Measurements from ENCODE around the gene ADH1A.

DNA sequence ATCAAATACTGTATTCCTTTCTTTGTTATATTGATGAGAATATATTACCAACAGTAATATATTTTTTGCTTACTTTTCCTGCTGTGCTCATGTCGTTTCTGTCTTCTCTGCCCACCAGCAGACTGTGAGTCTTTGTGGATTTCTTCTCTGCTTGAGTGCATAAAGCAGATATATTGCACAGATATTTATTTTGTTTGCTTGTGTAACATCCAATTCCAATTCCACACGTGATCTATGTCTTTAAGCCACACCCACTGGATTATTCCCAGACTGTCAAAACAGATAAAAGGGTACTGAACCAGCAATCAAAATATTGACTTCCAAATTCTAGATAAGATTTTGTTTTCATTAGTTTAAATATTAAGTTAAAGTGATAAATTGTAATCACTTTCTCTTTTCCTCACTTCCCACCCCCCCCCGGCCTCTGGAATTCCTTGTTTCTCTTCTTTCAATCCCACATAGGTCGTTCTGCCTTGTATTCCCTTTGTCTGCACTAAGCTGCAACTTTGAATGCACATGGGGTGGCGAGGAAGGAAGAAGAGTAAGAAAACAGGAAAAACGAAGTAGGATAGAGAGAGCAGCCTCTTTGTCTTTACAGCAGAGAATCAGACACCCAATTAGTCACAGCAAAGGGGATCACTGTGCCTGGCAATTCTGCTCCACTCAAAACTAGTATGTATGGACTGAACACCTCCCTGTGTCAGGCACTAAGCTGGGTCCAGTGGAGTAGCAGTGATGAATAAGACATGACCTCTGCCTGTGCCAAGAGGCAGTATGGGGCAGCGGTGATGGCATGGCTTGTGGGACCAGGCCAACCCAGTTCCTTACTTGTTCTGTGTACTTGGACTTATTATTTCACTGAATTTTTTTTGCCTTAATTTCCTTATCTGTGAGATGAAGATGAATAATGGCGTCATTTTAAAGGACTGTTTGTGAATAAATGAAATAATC, 30.7 kb upstream of the ADH1A start, which contains the start of gene ADH1B:
- TF ChIP-seq CTCF (conservative IDR thresholded peaks at IDR 0.05; ENCODE audit: low read depth, low read length) (no peak), EZH2phosphoT487 (IDR thresholded peaks at IDR 0.05; ENCODE audit: borderline replicate concordance, low read length) (no peak), EZH2 (IDR thresholded peaks at IDR 0.05; ENCODE audit: low read length, unreplicated experiment) (no peak)

Data from PC-3 (cell line).